ENCODE results near the gene MGME1. TPM values are rescaled to one million over a fixed set of nuclear protein-coding genes. Genes with fewer than 3 reads are reported as not detected.

The MGME1 gene
- total and polyA plus RNA-seq, 2 of the 13 experiments (the other 11 are each of a cell fraction or from before 2014, with no cell fraction given) = 36.7 to 66.6 TPM

DNA sequence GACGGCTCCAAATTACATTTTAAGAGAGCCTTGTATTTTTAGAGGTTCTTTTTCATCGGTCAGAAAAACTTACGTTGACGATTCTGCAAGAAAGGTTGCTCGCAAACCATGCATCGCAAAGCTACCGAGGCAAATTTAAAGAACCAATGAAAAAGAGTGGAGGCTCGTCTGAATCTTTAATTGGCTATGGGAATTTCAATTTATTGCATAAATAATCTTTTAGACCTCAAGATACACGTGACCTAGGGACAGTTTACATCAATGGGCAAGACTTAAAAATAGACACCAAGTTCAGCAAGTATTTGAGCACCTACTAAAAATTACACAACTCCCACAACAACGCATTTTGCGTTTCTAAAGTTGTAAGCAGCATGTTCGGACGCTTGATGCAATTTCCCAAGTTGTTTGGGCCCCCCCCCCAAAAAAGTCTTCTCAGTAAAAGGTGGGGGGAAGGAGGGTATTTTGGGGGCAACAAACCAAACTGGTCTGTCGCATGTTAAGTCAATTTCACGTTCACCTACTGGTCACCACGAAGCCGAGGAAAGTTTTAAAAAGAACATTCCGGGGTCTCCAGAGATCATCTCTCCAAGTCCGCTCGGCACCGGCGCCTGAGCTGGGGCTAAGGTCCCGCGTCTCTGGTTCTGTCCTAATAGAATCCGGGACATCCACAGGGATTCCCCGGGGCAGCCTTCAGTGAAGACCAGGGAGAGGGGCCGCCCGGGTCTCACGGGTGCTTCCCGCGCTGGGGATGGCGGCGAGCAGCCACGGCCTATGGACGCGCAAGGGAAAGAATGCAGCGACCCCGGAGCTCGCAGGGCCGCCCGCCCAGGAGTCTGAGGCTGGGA, 1.1 kb upstream of the MGME1 start (continued):
- TF ChIP-seq, protein P1, sequence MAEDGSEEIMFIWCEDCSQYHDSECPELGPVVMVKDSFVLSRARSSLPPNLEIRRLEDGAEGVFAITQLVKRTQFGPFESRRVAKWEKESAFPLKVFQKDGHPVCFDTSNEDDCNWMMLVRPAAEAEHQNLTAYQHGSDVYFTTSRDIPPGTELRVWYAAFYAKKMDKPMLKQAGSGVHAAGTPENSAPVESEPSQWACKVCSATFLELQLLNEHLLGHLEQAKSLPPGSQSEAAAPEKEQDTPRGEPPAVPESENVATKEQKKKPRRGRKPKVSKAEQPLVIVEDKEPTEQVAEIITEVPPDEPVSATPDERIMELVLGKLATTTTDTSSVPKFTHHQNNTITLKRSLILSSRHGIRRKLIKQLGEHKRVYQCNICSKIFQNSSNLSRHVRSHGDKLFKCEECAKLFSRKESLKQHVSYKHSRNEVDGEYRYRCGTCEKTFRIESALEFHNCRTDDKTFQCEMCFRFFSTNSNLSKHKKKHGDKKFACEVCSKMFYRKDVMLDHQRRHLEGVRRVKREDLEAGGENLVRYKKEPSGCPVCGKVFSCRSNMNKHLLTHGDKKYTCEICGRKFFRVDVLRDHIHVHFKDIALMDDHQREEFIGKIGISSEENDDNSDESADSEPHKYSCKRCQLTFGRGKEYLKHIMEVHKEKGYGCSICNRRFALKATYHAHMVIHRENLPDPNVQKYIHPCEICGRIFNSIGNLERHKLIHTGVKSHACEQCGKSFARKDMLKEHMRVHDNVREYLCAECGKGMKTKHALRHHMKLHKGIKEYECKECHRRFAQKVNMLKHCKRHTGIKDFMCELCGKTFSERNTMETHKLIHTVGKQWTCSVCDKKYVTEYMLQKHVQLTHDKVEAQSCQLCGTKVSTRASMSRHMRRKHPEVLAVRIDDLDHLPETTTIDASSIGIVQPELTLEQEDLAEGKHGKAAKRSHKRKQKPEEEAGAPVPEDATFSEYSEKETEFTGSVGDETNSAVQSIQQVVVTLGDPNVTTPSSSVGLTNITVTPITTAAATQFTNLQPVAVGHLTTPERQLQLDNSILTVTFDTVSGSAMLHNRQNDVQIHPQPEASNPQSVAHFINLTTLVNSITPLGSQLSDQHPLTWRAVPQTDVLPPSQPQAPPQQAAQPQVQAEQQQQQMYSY (CRISPR knock-in tag; IDR thresholded peaks at IDR 0.05) = no peak
- TF ChIP-seq, protein P2, sequence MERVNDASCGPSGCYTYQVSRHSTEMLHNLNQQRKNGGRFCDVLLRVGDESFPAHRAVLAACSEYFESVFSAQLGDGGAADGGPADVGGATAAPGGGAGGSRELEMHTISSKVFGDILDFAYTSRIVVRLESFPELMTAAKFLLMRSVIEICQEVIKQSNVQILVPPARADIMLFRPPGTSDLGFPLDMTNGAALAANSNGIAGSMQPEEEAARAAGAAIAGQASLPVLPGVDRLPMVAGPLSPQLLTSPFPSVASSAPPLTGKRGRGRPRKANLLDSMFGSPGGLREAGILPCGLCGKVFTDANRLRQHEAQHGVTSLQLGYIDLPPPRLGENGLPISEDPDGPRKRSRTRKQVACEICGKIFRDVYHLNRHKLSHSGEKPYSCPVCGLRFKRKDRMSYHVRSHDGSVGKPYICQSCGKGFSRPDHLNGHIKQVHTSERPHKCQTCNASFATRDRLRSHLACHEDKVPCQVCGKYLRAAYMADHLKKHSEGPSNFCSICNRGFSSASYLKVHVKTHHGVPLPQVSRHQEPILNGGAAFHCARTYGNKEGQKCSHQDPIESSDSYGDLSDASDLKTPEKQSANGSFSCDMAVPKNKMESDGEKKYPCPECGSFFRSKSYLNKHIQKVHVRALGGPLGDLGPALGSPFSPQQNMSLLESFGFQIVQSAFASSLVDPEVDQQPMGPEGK (CRISPR knock-in tag; IDR thresholded peaks at IDR 0.05) = peak; percentile 83
- TF ChIP-seq ZNF782 (CRISPR knock-in tag; IDR thresholded peaks at IDR 0.05; ENCODE audit: borderline replicate concordance) (no peak; the same call in 1 of the 2 replicates), NRL (CRISPR knock-in tag; IDR thresholded peaks at IDR 0.05; ENCODE audit: borderline replicate concordance) (peak; percentile 11; the same call in 1 of the 2 replicates), HNRNPUL1 (IDR thresholded peaks at IDR 0.05; ENCODE audit: low read depth, low read length) (no peak), KMT2A (CRISPR knock-in tag; IDR thresholded peaks at IDR 0.05) (no peak), ZNF34 (CRISPR knock-in tag; IDR thresholded peaks at IDR 0.05; ENCODE audit: borderline replicate concordance) (no peak; the same call in 1 of the 2 replicates), MED8 (CRISPR knock-in tag; IDR thresholded peaks at IDR 0.05; ENCODE audit: insufficient replicate concordance) (no peak), TBX3 (IDR thresholded peaks at IDR 0.05; ENCODE audit: borderline replicate concordance) (no peak), CREB1 (IDR thresholded peaks at IDR 0.05) (no peak), CREB1 (CRISPR knock-in tag; IDR thresholded peaks at IDR 0.05) (no peak), DPF2 (CRISPR knock-in tag; IDR thresholded peaks at IDR 0.05; ENCODE audit: borderline replicate concordance, low read depth) (no peak), SIN3B (IDR thresholded peaks at IDR 0.05; ENCODE audit: low read length) (peak; percentile 13; the same call in 1 of the 2 replicates)
- TF ChIP-seq, protein P3, sequence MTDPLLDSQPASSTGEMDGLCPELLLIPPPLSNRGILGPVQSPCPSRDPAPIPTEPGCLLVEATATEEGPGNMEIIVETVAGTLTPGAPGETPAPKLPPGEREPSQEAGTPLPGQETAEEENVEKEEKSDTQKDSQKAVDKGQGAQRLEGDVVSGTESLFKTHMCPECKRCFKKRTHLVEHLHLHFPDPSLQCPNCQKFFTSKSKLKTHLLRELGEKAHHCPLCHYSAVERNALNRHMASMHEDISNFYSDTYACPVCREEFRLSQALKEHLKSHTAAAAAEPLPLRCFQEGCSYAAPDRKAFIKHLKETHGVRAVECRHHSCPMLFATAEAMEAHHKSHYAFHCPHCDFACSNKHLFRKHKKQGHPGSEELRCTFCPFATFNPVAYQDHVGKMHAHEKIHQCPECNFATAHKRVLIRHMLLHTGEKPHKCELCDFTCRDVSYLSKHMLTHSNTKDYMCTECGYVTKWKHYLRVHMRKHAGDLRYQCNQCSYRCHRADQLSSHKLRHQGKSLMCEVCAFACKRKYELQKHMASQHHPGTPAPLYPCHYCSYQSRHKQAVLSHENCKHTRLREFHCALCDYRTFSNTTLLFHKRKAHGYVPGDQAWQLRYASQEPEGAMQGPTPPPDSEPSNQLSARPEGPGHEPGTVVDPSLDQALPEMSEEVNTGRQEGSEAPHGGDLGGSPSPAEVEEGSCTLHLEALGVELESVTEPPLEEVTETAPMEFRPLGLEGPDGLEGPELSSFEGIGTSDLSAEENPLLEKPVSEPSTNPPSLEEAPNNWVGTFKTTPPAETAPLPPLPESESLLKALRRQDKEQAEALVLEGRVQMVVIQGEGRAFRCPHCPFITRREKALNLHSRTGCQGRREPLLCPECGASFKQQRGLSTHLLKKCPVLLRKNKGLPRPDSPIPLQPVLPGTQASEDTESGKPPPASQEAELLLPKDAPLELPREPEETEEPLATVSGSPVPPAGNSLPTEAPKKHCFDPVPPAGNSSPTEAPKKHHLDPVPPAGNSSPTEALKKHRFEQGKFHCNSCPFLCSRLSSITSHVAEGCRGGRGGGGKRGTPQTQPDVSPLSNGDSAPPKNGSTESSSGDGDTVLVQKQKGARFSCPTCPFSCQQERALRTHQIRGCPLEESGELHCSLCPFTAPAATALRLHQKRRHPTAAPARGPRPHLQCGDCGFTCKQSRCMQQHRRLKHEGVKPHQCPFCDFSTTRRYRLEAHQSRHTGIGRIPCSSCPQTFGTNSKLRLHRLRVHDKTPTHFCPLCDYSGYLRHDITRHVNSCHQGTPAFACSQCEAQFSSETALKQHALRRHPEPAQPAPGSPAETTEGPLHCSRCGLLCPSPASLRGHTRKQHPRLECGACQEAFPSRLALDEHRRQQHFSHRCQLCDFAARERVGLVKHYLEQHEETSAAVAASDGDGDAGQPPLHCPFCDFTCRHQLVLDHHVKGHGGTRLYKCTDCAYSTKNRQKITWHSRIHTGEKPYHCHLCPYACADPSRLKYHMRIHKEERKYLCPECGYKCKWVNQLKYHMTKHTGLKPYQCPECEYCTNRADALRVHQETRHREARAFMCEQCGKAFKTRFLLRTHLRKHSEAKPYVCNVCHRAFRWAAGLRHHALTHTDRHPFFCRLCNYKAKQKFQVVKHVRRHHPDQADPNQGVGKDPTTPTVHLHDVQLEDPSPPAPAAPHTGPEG (CRISPR knock-in tag; IDR thresholded peaks at IDR 0.05) = no peak
- TF ChIP-seq, protein P4, sequence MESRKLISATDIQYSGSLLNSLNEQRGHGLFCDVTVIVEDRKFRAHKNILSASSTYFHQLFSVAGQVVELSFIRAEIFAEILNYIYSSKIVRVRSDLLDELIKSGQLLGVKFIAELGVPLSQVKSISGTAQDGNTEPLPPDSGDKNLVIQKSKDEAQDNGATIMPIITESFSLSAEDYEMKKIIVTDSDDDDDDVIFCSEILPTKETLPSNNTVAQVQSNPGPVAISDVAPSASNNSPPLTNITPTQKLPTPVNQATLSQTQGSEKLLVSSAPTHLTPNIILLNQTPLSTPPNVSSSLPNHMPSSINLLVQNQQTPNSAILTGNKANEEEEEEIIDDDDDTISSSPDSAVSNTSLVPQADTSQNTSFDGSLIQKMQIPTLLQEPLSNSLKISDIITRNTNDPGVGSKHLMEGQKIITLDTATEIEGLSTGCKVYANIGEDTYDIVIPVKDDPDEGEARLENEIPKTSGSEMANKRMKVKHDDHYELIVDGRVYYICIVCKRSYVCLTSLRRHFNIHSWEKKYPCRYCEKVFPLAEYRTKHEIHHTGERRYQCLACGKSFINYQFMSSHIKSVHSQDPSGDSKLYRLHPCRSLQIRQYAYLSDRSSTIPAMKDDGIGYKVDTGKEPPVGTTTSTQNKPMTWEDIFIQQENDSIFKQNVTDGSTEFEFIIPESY (CRISPR knock-in tag; IDR thresholded peaks at IDR 0.05) = no peak

Data from HepG2 (cell line).